Panc1 (cell line): ENCODE results near the gene CNKSR2. TPM values are rescaled to one million over a fixed set of nuclear protein-coding genes. Genes with fewer than 3 reads are reported as not detected.

ENCODE experiments used
- ATAC-seq: fragments of 200-7000 bp; cut with Tn5 transposase; 2 replicates; pipeline ENCODE4 v1.9.1; 2020; ENCODE audit warnings: mild to moderate bottlenecking, moderate library complexity
- BruUV-seq: library from RNA; stranded (reverse); fragments of 400-500 nt; replicated peaks from 2 replicates; lab custom pipeline; 2021; lab: Mats Ljungman, UMichigan
- CTCF ChIA-PET: fragments of 300-600 bp; sonication (Branson Sonifier 250); formaldehyde crosslinking; loops from one replicate; lab custom pipeline; 2022; ENCODE audit warnings: antibody characterized with exemption; lab: Charles Lee
- POLR2A ChIA-PET: fragments of 300-600 bp; sonication (Branson Sonifier 250); formaldehyde crosslinking; loops from one replicate; lab custom pipeline; 2022; ENCODE audit warnings: antibody characterized with exemption; lab: Charles Lee
- DNase-seq: peaks from one replicate; pipeline ENCODE4 v3.0.0-alpha.2; 2010; ENCODE audit warnings: low read depth, low spot score
- H3K27ac ChIP-seq: 2 replicates; pipeline ENCODE4 v1.5.1; 2011; ENCODE audit warnings: mild to moderate bottlenecking, low read length, inconsistent platforms
- H3K27me3 ChIP-seq: fragments of 200-500 bp; sonication (Bioruptor generic); 2 replicates; pipeline ENCODE4 v1.6.0; 2014; ENCODE audit warnings: low read length, inconsistent platforms; ENCODE audit not compliant: control insufficient read depth, insufficient read depth
- H3K36me3 ChIP-seq: fragments of 200-500 bp; sonication (Bioruptor generic); 2 replicates; pipeline ENCODE4 v1.5.1; 2014; ENCODE audit warnings: inconsistent platforms, mild to moderate bottlenecking, low read length, moderate library complexity; ENCODE audit not compliant: control insufficient read depth, insufficient read depth
- H3K4me1 ChIP-seq: 2 replicates; pipeline ENCODE4 v1.5.1; 2011; ENCODE audit warnings: inconsistent platforms, mild to moderate bottlenecking, low read length, moderate library complexity; ENCODE audit not compliant: control insufficient read depth, insufficient read depth
- H3K4me3 ChIP-seq, 2 experiments: 2 replicates each; pipeline ENCODE4 v1.5.1; 2011 to 2012; ENCODE audit warnings: low read depth in 2 of 2, low read length in 2 of 2, mild to moderate bottlenecking in 2 of 2, inconsistent platforms in 1 of 2, moderate library complexity in 1 of 2
- H3K9me3 ChIP-seq: fragments of 200-500 bp; sonication (Bioruptor generic); 2 replicates; pipeline ENCODE4 v1.5.1; 2014; ENCODE audit warnings: low read depth, mild to moderate bottlenecking, inconsistent platforms, low read length, moderate library complexity; ENCODE audit not compliant: control insufficient read depth, insufficient read depth
- POLR2AphosphoS5 ChIP-seq: IDR thresholded peaks from 2 replicates; pipeline ENCODE4 v1.6.1; 2012; ENCODE audit warnings: mild to moderate bottlenecking, low read depth, low read length, moderate library complexity
- SIN3A ChIP-seq: IDR thresholded peaks from 2 replicates; pipeline ENCODE4 v1.6.1; 2012; ENCODE audit warnings: low read depth, mild to moderate bottlenecking, low read length, moderate library complexity, borderline replicate concordance; ENCODE audit not compliant: insufficient read depth
- TCF7L2 ChIP-seq: IDR thresholded peaks from 2 replicates; pipeline ENCODE4 v1.6.1; 2011; ENCODE audit warnings: mild to moderate bottlenecking, low read depth, low read length, inconsistent platforms
- in situ Hi-C: cut with HindIII; loops from 2 replicates; pipeline ENCODE4 v1.10.0; 2016; ENCODE audit warnings: low sequenced_read_pairs, low pct_unique_long_range_greater_than_20kb
- intact Hi-C: fragments of 100-400 bp; cut with micrococcal nuclease; formaldehyde crosslinking; loops from one replicate; pipeline ENCODE4 v1.10.0; 2022; ENCODE audit not compliant: unreplicated experiment
- total RNA-seq: library from RNA; stranded (reverse); gene quantifications from one replicate; pipeline ENCODE4 v1.2.1, GENCODE V29; 2021; ENCODE audit not compliant: unreplicated experiment
- TF ChIP-seq, protein P1 (sequence below): fragments of 450-650 bp; IDR thresholded peaks from 2 replicates; pipeline ENCODE4 v1.5.1; 2017; ENCODE audit warnings: mild to moderate bottlenecking
- TF ChIP-seq, protein P2 (sequence below), 2 experiments: IDR thresholded peaks; 2 replicates each; pipeline ENCODE4 v1.6.1; 2011 to 2012; ENCODE audit warnings: low read depth in 2 of 2, control low read depth in 1 of 2, low read length in 1 of 2, mild to moderate bottlenecking in 1 of 2, moderate library complexity in 1 of 2; ENCODE audit not compliant: insufficient read depth in 1 of 2

Gene CNKSR2
- total RNA-seq, 1 experiment from 2014 or later = not detected

DNA sequence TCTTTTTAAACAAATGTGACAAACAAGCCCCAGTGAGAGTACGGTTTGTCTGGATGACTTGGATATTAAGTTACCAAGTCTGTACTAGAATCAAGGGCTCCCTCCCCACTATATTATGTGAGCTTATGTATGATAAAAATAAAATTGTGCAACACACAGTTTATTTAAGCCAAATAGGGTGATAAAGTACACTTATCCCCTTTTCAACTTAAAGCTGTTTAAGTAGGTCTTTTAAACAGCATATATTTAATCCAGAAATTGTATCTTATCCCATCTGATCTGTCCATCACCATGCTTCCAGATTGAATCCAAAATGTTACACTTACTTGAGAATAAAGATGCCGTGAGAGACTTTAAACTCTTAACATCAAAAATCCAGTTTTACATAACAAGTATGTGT lies 285.9 kb downstream of the CNKSR2 start:
- TF ChIP-seq, protein P1, sequence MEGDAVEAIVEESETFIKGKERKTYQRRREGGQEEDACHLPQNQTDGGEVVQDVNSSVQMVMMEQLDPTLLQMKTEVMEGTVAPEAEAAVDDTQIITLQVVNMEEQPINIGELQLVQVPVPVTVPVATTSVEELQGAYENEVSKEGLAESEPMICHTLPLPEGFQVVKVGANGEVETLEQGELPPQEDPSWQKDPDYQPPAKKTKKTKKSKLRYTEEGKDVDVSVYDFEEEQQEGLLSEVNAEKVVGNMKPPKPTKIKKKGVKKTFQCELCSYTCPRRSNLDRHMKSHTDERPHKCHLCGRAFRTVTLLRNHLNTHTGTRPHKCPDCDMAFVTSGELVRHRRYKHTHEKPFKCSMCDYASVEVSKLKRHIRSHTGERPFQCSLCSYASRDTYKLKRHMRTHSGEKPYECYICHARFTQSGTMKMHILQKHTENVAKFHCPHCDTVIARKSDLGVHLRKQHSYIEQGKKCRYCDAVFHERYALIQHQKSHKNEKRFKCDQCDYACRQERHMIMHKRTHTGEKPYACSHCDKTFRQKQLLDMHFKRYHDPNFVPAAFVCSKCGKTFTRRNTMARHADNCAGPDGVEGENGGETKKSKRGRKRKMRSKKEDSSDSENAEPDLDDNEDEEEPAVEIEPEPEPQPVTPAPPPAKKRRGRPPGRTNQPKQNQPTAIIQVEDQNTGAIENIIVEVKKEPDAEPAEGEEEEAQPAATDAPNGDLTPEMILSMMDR = no peak
- TF ChIP-seq POLR2AphosphoS5 = no peak
- TF ChIP-seq SIN3A = no peak
- TF ChIP-seq TCF7L2 = no peak
- TF ChIP-seq, protein P2, sequence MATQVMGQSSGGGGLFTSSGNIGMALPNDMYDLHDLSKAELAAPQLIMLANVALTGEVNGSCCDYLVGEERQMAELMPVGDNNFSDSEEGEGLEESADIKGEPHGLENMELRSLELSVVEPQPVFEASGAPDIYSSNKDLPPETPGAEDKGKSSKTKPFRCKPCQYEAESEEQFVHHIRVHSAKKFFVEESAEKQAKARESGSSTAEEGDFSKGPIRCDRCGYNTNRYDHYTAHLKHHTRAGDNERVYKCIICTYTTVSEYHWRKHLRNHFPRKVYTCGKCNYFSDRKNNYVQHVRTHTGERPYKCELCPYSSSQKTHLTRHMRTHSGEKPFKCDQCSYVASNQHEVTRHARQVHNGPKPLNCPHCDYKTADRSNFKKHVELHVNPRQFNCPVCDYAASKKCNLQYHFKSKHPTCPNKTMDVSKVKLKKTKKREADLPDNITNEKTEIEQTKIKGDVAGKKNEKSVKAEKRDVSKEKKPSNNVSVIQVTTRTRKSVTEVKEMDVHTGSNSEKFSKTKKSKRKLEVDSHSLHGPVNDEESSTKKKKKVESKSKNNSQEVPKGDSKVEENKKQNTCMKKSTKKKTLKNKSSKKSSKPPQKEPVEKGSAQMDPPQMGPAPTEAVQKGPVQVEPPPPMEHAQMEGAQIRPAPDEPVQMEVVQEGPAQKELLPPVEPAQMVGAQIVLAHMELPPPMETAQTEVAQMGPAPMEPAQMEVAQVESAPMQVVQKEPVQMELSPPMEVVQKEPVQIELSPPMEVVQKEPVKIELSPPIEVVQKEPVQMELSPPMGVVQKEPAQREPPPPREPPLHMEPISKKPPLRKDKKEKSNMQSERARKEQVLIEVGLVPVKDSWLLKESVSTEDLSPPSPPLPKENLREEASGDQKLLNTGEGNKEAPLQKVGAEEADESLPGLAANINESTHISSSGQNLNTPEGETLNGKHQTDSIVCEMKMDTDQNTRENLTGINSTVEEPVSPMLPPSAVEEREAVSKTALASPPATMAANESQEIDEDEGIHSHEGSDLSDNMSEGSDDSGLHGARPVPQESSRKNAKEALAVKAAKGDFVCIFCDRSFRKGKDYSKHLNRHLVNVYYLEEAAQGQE (IDR thresholded peaks at IDR 0.05; ENCODE audit: insufficient read depth in 1 of 2, low read depth in 2 of 2, low read length in 1 of 2) = no peak
- BruUV-seq = no TSS peak
- ChIA-PET CTCF (no interaction called here), POLR2A (no interaction called here)
- DNase-seq (no peak), ATAC-seq (no peak)
- no peaks in the 10 kb centered on the region for H3K27me3 ChIP-seq
- intact Hi-C loops = no loop called here
- no peaks in the 10 kb centered on the region for H3K4me1 ChIP-seq
- no peaks in the 10 kb centered on the region for H3K9me3 ChIP-seq
- H3K36me3 ChIP-seq = no peaks in the 10 kb centered on the region
- no peak overlapping the region for H3K27ac ChIP-seq
- no peak overlapping the region for H3K4me3 ChIP-seq
- in situ Hi-C loops = no loop called here

DNA sequence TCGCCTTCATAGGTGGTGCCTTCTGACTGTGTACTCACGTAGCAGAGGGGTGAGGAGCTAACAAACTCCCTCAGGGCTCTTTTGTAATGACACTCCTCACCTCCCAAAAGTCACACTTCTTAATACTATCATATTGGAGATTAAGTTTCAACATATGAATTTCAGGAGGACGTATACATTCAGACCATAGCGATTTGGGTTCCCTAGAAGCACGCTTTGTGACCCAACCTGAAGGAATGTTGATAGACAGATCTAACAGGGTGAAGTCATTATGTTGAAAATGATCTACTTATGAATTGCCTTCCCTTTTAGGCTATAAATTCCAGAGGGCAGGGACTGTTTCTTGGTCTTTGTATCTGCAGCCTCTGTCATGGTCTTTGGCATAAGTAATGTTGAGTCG lies 287.1 kb downstream of the CNKSR2 start:
- Histone ChIP-seq H3K27me3 (no peaks in the 10 kb centered on the region), H3K4me3 (no peak overlapping the region), H3K4me1 (no peaks in the 10 kb centered on the region), H3K36me3 (no peaks in the 10 kb centered on the region), H3K9me3 (no peaks in the 10 kb centered on the region), H3K27ac (no peak overlapping the region)
- ATAC-seq = no peak
- no TSS peak for BruUV-seq
- CTCF ChIA-PET = no interaction called here
- no peak for DNase-seq
- in situ Hi-C loops = no loop called here
- POLR2A ChIA-PET = no interaction called here
- TF ChIP-seq, protein P2 (IDR thresholded peaks at IDR 0.05; ENCODE audit: insufficient read depth in 1 of 2, low read depth in 2 of 2, low read length in 1 of 2) = no peak
- TF ChIP-seq, protein P1 = no peak
- TF ChIP-seq POLR2AphosphoS5 = no peak
- no peak for TF ChIP-seq TCF7L2
- no peak for TF ChIP-seq SIN3A
- intact Hi-C loops = no loop called here
